HG03378 (cell line): ENCODE measurements around the gene TSSK6.

Experiments used
- ATAC-seq: cut with Tn5 transposase; IDR thresholded peaks from one replicate; pipeline ENCODE4 v1.9.1; 2021; ENCODE audit warnings: mild to moderate bottlenecking, moderate library complexity; ENCODE audit not compliant: unreplicated experiment

TSSK6 gene

DNA sequence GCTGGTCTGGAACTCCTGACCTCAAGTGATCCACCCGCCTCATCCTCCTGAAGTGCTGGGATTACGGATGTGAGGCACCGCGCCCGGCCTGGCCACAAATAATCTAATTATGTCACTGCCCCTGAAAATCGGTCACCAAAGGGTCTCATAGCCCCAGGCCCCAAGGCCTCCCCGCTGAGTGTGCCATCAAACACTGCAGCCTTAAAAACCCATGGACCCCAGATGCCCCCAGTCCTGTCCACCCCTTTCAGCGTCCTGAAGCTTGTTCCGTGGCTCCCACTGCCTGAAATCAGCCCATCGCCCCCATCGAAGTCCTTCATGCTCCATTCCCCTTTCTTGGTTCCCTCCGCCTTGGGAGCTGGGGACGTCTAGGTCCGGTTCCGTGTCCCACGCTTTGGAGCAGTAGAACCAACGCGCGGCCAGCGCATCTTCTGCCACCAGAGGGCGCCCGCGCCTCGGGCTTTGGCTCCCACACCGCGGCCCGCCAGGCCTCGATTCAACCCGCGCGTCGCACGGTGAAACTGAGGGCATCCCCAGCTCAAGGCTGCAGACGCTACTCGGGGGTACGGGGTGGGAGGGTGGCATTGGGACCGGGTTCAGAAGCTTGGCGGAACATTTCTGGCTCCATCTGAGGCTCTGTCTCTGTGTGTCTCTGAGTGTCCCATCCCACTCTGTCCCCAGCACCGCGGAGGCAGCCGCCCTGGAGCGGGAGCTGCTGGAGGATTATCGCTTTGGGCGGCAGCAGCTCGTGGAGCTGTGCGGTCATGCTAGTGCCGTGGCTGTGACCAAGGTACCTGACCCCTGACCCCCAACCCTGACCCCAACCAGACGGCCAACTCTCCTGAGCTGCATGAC, 16.8 kb upstream of the TSSK6 start:
- no peak for ATAC-seq

DNA sequence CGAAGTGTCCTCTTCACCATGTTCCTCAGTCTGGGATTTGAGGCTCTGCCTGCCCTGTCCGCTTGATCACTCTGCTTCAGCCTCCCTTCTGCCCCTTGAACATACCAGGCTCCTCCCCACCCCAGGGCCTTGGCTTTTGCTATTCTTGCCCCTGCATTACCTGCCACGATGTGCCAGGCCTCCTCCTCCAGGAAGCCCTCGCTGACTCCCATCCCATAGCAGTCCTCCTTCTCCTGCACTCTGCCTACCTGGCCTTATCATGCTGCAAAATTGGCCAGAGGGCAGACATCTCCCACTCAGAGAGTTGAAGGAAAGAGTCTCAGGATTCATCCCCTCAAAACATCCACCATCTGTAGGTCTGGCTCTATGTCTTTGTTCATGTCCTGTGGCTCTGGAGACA, 15.5 kb upstream of the TSSK6 start:
- ATAC-seq: no peak

DNA sequence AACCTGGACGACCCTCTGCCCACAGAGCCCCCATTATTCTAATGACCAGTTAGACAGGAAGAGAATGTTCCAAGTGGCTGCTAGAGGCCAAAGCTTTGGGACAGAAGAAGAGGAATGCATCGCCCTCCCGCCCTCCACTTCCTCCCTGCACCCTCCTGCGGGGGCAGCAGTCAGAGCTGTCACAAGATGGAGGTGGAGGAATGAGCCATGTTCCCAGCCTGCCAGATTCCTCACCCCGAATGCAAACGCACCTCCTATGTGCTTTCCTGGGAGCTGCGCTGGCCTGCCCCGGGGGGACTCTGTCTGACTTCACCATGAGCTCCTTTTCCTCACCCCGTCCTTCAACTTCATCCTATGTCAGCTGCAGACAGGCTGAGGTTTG, 15.1 kb upstream of the TSSK6 start:
- no peak for ATAC-seq

DNA sequence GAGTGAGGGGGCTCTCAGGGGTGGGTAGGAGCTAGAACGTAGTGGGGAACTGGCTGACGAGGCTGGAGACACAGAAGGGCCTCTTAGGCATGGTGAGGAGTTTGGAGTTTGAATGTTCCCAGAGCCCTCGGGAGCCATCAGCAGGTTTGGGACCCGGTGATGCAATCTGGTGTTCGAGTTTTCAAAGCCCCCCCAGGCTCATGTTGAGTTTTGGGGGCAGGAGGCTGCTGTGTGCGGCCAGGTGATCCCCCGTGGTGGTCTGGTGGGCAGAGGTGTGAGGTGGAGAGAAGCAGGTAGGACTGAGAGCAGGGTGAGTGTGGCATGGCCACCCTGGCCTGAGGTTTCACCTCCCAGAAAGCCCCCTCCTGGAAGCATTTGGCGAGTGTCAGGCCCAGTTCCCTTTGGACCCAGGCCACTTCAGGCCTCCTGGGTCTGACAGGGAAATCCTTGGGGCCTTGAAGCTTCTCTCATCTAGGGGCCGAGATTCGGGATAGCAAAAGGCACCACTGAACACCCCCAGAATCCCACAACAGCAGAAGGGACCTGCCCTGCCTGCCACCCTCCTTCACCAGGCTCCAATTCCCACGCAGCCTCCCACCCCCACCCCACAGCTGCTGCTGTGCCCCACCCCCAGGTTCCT, 14.6 kb upstream of the TSSK6 start:
- no peak for ATAC-seq

DNA sequence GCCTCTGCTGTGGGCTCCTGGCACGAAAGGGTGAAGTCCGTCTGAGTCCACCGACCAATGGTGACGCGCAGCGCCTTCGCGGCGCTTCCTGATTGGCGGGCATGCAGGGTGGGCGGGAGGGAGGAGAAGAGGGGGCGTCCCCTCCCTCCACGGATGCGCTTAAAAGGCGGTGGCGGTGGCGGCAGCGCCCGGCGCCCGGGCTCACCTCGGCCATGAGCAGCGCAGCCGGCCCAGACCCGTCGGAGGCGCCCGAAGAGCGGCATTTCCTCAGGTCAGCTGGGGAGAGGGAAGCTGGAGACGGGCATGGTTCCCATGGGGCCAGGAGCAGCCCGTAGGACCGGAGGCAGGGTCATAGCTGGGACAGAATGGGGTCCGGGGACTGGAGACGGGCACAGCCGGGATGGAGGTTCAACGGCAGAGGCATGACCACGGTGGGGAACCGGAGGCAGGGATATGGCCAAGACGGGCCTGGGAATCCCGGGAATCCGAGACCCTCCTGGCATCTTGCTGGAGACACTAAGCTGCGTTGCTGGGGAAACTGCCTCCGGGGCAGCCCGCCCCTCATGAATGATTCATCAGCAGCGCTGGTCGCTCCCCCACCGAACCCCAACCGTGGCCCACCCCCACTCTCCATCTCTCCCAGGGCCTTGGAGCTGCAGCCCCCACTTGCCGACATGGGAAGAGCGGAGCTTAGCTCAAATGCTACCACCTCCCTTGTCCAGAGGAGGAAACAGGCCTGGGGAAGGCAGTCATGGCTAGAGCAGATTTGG, 13.6 kb upstream of the TSSK6 start, which contains the start of gene YJEFN3:
Gene YJEFN3, plus strand, starts transcription at position 191 of the 770 bp plus-strand sequence. Its CDS starts 22 bp downstream, at position 213.
- no peak for ATAC-seq

DNA sequence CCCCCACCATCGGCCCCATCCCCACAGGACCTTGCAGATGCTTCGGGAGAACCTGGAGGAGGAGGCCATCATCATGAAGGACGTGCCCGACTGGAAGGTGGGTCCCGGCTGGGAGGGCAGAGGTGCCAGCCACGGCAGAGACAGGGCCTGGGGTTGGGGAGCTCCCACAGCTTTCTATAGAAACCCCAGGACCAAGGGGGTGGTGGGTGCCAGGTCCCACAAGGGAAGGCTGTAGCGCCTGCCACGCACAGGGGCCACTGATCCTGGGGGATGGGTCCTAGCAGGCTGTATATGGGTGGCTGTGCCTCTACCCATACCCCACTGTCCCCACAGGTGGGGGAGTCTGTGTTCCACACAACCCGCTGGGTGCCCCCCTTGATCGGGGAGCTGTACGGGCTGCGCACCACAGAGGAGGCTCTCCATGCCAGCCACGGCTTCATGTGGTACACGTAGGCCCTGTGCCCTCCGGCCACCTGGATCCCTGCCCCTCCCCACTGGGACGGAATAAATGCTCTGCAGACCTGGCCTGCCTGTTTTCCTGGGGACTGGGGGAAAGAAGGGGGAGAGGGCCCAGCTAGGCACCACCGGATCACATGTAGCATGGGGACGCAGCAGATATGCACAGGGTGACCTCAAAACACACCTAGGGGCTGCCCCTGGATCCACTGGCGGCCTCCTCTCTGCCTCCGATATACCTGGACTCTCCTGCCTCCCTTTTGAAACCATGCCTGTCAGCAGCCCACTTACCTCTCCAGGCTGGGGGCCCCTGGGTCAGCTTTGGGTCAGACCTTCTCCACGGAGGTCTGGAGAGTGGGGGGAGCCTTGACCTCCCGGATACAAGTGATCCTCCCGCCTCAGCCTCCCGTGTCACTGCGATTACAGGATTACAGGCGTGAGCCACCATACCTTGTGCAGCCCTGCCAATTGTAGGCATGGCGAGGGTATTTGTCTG, 12.6 kb upstream of the TSSK6 start:
- ATAC-seq: no peak

DNA sequence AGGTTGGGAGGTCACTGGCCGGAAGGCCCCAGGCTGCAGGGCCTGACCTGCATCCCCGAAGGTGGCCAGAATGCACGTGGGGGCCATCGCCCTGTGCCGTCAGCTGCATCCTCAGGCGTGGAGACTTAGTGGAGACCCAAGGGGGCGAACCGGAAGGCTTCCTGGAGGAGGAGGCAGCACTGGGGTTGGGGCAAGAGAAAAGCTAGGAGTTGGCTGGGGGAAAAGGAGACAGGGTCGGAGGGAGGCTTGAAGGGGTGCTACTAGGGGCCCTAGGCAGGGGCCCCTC, 12.0 kb upstream of the TSSK6 start:
- no peak for ATAC-seq

DNA sequence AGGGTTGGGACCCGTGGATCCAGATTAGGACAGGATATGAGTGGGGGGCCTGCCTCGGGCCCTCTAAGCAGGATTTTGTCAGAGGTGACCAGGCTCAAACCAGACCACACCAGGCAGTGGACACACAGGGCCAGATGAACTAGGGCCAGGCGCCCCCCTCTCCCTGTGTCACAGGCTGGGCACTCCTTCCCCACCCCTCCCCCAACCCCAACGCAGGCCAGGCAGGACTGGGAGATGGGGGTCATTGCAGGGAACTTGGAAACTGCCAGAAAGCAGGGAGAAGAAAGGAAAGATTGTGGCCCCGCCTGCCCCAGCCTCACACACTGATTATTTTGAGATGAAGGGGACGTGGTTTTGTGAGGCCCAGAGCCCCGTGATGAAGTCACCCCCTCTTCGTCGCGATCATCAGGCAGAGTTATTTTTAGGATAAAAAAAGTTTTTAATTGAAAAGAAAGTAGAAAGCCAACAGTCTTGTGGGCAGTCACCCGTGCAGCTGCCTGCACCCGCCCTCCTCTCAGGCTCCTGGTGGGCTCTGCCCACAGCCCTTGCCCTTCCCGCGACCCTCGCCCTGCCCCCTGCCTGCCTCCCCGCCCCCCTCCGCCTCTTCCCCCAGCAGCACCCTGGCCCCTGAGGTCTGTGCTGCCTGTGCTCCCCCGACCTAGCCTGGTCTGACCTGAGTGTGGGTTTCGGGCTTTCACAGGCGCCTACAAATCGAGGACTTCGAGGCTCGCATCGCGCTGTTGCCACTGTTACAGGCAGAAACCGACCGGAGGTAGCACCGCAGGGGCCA, 11.4 kb upstream of the TSSK6 start:
- ATAC-seq: no peak

DNA sequence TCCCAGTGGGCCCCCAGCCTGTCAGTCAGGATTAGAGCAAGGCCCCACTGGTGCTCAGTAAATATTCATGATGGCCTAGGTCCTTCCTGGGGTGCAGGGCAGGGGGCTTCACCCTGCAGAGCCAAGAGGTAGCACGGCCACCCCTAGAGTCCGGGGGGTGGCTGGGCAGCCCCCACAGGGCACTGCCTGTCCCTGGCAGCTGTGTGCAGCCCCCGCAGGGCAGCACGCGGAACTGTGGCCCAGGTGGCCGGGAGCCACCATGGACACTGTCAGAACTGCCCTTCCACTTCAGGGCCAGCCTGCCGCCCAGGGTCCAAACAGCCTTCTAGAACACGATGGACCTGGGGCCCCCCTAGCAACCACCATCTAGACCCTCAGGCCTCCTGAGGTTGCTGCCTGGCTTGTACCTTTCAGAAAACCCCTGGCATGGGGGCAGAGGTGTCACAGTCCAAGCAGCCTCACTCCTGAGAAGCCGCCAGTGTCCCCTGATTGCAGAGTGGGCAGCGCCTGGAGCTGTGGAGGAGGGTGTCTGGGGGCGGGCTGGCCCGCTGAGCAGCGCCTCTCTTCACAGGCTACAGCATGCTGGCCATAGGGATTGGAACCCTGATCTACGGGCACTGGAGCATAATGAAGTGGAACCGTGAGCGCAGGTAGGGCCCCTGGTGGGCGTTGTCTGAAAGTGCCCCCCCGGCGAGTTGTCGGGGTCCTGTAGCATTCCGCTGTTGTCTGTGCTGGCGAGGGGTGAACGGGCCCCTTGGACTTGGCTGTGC, 10.4 kb upstream of the TSSK6 start:
- ATAC-seq: no peak

DNA sequence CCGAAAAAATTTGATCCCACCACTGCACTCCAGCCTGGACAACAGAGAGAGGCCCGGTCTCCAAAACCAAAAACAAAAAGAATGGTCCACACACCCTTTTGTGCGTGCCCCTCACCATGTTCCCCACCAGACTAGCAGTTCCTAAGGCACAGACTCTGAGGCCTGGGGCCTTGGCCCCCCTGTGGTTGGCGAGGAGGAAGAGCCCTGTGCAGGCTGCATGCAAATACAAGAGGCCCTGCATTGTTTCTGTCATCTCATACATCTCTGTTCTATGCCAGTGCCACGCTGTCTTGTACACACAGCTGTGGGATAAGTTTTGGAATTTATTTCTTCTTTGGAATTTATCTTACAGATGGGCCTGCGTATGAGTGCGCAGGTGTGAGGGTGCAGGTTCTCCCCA, 8.7 kb upstream of the TSSK6 start:
- ATAC-seq: no peak

DNA sequence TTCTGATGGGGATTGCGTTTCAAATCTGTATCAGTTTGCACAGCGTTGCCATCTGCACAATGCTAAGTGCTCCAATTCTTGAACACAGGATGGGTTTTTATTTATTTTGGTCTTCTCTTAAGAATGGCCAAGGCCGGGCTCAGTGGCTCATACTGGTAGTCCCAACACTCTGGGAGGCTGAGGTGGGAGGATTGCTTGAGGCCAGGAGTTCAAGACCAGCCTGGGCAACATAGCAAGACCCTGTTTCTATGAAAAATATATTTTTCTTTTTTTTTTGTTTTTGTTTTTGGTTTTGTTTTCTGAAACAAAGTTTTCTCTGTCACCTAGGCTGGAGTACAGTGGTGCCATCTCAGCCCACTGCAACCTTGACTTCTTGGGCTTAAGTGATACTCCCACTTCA, 7.8 kb upstream of the TSSK6 start:
- ATAC-seq: no peak

DNA sequence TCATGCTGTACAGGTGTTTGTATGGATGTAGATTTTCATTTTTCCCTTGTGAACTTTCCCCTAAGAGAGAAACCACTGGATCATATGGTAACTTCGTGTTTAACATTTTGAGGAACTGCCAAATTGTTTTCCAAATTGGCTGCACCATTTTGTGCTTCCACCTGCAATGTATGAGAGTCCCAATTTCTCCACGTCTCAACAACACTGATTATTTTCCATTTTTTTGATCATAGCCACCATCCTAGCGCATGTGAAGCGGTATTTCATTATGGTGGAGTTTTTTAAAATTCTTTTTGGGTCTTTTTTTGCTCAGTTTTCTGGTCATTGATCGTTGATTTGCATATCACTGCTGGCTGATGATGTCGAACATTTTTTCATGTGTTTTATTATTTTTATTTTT, 5.6 kb upstream of the TSSK6 start:
- ATAC-seq: no peak

DNA sequence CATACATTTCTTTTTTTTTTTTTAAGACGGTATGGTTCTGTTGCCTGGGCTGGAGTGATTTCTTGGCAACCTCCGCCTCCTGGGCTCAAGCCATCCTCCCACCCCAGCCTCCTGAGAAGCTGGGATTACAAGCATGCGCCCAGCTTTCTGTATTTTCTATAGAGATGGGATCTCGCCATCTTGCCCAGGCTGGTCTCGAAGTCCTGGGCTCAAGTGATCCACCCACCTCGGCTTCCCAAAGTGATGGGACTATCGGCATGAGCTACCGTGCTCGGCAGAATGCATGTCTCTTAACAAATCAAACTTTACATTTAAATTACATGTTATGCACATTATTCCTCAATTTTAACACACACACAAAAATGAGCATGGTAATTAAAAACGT, 1.9 kb upstream of the TSSK6 start:
- ATAC-seq: no peak

DNA sequence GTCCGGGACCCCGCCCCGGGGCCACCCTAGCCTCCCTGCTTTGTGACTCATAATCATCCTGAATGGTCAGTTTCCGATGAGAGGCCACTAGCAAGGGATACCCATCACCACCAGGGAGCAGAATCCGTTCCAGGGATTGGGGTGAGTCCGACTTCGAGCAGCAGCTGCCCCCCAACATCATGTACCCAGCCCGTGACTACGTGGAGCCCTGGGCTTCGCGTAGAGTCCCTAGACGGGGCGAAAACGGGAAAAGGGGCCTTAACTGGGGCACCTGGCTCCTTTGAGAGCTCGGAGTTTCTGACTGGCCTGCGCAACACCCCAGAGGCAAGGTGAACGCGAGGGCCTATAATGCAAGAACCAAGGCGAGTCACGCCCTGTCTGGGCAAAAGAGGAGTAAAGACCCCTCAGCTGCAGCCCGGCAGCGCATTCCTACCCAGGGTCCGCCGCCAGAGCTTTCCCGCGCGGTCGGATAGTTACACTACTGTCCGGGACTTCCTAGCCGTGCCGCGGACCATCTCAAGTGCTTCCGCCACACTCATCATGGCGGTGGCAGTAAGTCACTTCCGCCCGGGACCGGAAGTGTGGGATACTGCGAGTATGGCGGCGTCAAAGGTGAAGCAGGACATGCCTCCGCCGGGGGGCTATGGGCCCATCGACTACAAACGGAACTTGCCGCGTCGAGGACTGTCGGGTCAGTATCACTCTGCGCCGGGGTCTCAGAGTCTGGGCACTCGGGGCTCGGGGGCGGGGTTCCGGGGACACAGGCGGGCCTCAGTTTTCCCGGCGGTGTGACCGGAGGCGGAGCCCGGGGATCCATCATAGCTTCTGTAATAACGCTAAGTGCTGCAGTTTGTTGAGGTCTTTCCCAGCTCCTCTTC, 533 bp upstream of the TSSK6 start, which contains the start of gene NDUFA13:
Gene NDUFA13, plus strand, starts transcription at position 584 of the 878 bp plus-strand sequence. Its CDS starts 14 bp downstream, at position 598.
- ATAC-seq: peak; percentile 77

DNA sequence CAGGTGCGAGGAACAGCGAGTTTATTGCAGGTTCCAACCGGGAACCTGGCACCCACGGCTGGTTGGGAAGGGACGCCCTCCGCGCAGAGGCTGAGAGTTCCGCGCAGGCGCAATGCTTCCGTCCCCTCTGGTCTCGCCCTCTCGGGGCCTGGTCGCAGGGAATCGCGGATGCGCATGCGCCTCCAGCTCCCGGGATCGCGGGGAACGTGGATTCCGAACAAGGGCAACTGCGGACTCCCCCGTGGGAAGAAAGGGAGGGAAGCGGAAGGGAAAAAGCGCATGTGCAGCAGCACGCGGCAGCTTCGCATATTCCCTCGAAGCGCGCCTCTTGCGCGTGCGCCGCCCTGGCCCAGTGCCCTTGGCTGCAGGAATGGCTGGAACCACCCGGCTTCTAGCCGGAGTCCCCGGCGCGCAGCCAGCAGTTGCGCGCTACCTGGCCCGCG, 1.1 kb downstream of the TSSK6 start:
- no peak for ATAC-seq

DNA sequence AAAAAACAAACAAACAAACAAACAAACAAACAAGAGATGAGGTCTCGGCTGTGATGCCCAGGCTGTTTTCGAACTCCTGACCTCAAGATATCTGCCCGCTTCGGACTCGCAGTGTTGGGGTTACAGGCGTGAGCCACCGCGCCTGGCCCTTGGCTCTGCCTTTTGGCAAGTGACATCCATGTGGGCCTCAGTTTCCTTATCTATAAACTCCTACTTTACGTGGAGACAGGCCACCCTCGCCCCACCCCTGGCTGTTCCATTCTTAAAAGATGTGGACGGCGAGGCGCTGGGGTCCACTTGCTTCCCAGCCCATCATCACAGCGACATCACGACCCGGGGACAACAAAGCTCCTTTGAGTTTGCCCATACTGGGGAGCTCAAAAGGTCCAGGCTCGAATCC, 1.7 kb downstream of the TSSK6 start:
- ATAC-seq: no peak

DNA sequence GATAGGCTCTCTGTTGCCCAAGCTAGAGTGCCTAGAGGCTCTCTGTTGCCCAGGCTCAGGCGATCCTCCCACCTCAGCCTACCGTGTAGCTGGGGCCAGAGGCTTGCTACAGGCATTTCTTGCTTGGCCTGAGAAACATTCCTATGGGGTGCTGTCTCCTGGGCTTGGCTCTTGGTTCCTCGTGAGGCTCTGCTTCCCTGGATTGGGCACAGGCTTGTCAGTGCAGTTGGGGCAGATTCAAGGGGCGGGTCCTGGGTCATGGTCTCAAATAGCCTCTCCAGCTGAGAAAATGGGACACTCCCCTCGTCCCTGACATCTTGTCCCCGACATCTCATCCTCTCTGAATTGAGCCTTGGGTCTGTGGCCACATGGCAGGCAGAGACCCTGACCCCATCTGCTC, 4.9 kb downstream of the TSSK6 start:
- no peak for ATAC-seq

DNA sequence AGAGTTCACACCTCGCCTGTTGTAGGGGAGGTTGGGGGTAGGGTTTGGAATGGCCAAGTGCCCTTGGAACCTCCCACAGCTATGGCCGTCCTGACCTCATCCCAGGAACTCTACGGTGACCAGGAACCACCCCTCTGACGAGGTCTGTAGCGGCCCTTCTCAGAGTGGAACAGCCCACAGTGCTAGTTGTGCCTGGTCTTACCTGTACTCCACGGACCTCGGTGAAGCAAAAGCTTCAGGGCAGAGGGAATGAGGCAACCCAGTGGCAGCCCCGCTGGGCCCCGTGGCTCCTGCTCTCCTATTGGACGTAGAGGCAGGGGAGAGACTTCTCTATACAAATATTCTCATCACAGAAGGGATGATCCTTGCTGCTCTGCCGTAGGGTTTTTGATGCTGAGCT, 7.1 kb downstream of the TSSK6 start:
- ATAC-seq: no peak
